OCI-LY3 (cell line): Measurements from ENCODE around the gene FRMD6.
"Not testable (repeated sequence)": the region's sequence is repeated elsewhere in the genome, so short reads cannot be mapped to it uniquely, and the experiment has no call there.

Experiments used
- H2AFZ ChIP-seq: fragments of 200-600, 300-600 bp; shearing (Covaris generic); 2 replicates; pipeline ENCODE4 v1.6.0; 2014; ENCODE audit warnings: antibody characterized with exemption, low read depth, low read length
- H3K27ac ChIP-seq: fragments of 200-600, 300-600 bp; sonication (generic); 2 replicates; pipeline ENCODE4 v1.5.1; 2014; ENCODE audit warnings: mild to moderate bottlenecking, low read length, moderate library complexity, mixed read lengths
- H3K27me3 ChIP-seq: fragments of 200-600, 300-600 bp; sonication (generic); 2 replicates; pipeline ENCODE4 v1.6.1; 2014; ENCODE audit warnings: low read depth, low read length, mixed read lengths
- H3K36me3 ChIP-seq: fragments of 200-600, 300-600 bp; sonication (generic); replicated peaks from 2 replicates; pipeline ENCODE3; 2014; ENCODE audit warnings: low read depth, low read length, mixed read lengths
- H3K4me1 ChIP-seq: fragments of 300-600, 200-600 bp; sonication (generic); 2 replicates; pipeline ENCODE4 v1.6.1; 2014; ENCODE audit warnings: low read length, mixed read lengths
- H3K4me2 ChIP-seq: fragments of 200-600, 300-600 bp; sonication (generic); 2 replicates; pipeline ENCODE4 v1.6.1; 2014; ENCODE audit warnings: low read length, mixed read lengths
- H3K4me3 ChIP-seq: fragments of 300-600, 200-600 bp; sonication (generic); 2 replicates; pipeline ENCODE4 v1.5.1; 2014; ENCODE audit warnings: antibody characterized with exemption, mild to moderate bottlenecking, low read length, moderate library complexity
- H3K79me2 ChIP-seq: fragments of 300-600, 200-600 bp; shearing (Covaris generic); 2 replicates; pipeline ENCODE4 v1.6.1; 2014; ENCODE audit warnings: mild to moderate bottlenecking, low read length, mixed read lengths
- H3K9ac ChIP-seq: fragments of 300-600, 200-600 bp; shearing (Covaris generic); 2 replicates; pipeline ENCODE4 v1.6.0; 2014; ENCODE audit warnings: mild to moderate bottlenecking, low read length, moderate library complexity
- H3K9me3 ChIP-seq: fragments of 200-600, 300-600 bp; shearing (Covaris generic); 2 replicates; pipeline ENCODE4 v1.6.1; 2014; ENCODE audit warnings: low read length, mixed read lengths; ENCODE audit not compliant: insufficient read depth
- H4K20me1 ChIP-seq: fragments of 200-600, 300-600 bp; sonication (generic); 2 replicates; pipeline ENCODE4 v1.6.1; 2016; ENCODE audit warnings: low read length, mixed read lengths; ENCODE audit not compliant: insufficient read depth
- CTCF ChIP-seq: fragments of 200-600, 300-600 bp; sonication (generic); IDR thresholded peaks from 2 replicates; pipeline ENCODE4 v1.5.1; 2014; ENCODE audit warnings: antibody characterized with exemption, low read length, low read depth
- EZH2phosphoT487 ChIP-seq: fragments of 200-600 bp; shearing (Covaris generic); IDR thresholded peaks from 2 replicates; pipeline ENCODE4 v1.6.1; 2018; ENCODE audit warnings: antibody characterized with exemption, mixed run types, low read depth

The FRMD6 gene

GRCh38 chr14:51626788-51627187 is 24.9 kb upstream of the FRMD6 start:
- 0 out of 2 replicates have a peak overlapping the region, but pooled peaks have one; percentile 63 for H2AFZ ChIP-seq
- H3K36me3 ChIP-seq = no peaks in the 10 kb centered on the region
- no peaks in the 10 kb centered on the region for H3K79me2 ChIP-seq
- peak overlapping the region; percentile 29 for H3K4me2 ChIP-seq
- no peak overlapping the region for H3K27ac ChIP-seq
- no peaks in the 10 kb centered on the region for H4K20me1 ChIP-seq
- no peak overlapping the region for H3K4me3 ChIP-seq
- peaks cover 22% of the 10 kb centered on the region for H3K4me1 ChIP-seq
- no peak overlapping the region for H3K9ac ChIP-seq
- TF ChIP-seq CTCF (no peak), EZH2phosphoT487 (no peak)
- no peaks in the 10 kb centered on the region for H3K27me3 ChIP-seq
- no peaks in the 10 kb centered on the region for H3K9me3 ChIP-seq

- peak overlapping the region; percentile 29; the same call in 1 of the 2 replicates for H3K4me2 ChIP-seq
- H3K9ac ChIP-seq = no peak overlapping the region
- no peaks in the 10 kb centered on the region for H4K20me1 ChIP-seq
- peaks cover 22% of the 10 kb centered on the region for H3K4me1 ChIP-seq
- no peaks in the 10 kb centered on the region for H3K27me3 ChIP-seq
- H3K79me2 ChIP-seq = no peaks in the 10 kb centered on the region
- peak overlapping the region; percentile 63 for H2AFZ ChIP-seq
- TF ChIP-seq CTCF = no peak
- TF ChIP-seq EZH2phosphoT487 = no peak
- no peak overlapping the region for H3K4me3 ChIP-seq
- no peaks in the 10 kb centered on the region for H3K36me3 ChIP-seq
- H3K27ac ChIP-seq = no peak overlapping the region
- H3K9me3 ChIP-seq = no peaks in the 10 kb centered on the region
Measured at GRCh38 chr14:51627313-51627712, 24.4 kb upstream of the FRMD6 start.

GRCh38 chr14:51628238-51628637 is 23.5 kb upstream of the FRMD6 start:
- Histone ChIP-seq H4K20me1 (no peaks in the 10 kb centered on the region), H3K27me3 (no peaks in the 10 kb centered on the region), H3K4me3 (no peak overlapping the region), H3K36me3 (no peaks in the 10 kb centered on the region), H3K9ac (no peak overlapping the region), H3K4me1 (peaks cover 22% of the 10 kb centered on the region), H2AFZ (no peak overlapping the region), H3K27ac (no peak overlapping the region), H3K9me3 (no peaks in the 10 kb centered on the region), H3K79me2 (no peaks in the 10 kb centered on the region), H3K4me2 (no peak overlapping the region)
- TF ChIP-seq EZH2phosphoT487 (no peak), CTCF (no peak)

GRCh38 chr14:51630987-51631386 is 20.7 kb upstream of the FRMD6 start:
- Histone ChIP-seq H2AFZ (no peak overlapping the region), H4K20me1 (no peaks in the 10 kb centered on the region), H3K27me3 (no peaks in the 10 kb centered on the region), H3K36me3 (no peaks in the 10 kb centered on the region), H3K9me3 (no peaks in the 10 kb centered on the region), H3K27ac (no peak overlapping the region), H3K4me3 (no peak overlapping the region), H3K4me1 (peaks cover 9% of the 10 kb centered on the region), H3K9ac (no peak overlapping the region), H3K4me2 (no peak overlapping the region), H3K79me2 (no peaks in the 10 kb centered on the region)
- TF ChIP-seq EZH2phosphoT487 (no peak), CTCF (no peak)

GRCh38 chr14:51633298-51633697 is 18.4 kb upstream of the FRMD6 start:
- H3K4me2 ChIP-seq, H3K9me3 ChIP-seq, H3K9ac ChIP-seq, H3K4me3 ChIP-seq, H3K27ac ChIP-seq, H3K36me3 ChIP-seq, H3K79me2 ChIP-seq, H4K20me1 ChIP-seq, H2AFZ ChIP-seq, H3K4me1 ChIP-seq, H3K27me3 ChIP-seq: not testable (repeated sequence)
